Colon (tissue), 2 donors: ENCODE data around the gene ZMAT5.

ENCODE experiments used
- FAIRE-seq: peaks from 2 replicates; lab custom pipeline; 2012; peaks lifted over from hg19 to GRCh38; lab: Jason Lieb, UNC
- donor health status: control.
- donor health status: control.

The ZMAT5 gene

DNA sequence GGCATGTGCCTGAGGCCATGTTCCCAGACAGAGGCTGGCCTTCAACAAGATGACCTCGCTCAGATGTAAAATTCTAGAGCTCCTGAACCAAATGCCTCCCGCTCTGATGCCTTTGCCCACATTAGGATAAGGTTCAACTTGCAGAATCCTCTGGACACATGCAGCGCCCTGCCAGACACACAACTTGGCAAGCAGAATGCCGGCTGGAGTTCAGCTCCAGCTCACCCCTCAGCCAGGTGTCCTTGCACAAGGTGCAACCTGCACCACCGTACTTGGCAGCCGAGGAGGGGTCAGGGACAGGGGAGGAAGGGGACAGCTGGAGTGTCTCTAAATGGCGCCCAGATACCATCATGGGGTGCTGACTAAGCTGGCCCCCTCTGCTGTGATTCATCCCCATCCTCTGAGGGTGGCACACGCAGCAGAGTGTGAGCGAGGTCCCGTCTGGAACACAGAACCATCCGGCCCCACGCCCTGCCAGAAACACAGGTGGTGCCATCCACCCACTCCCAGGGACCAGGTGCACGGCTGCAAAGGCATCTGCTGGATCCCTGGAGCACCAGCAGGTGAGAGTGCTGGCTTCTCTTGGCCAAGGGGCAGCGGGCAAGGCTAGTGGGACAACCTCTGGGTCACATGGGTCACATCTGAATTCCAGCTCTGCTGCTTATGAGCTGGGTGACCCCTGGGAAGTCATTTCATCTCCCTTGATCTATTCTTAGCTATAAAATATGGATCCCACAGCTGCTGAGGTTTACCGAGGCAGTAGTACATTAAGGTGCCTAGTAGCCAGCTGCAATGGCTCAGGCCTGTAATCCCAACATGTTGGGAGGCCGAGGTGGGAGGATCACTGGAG is 12.8 kb downstream of the ZMAT5 start:
- FAIRE-seq: no peak

DNA sequence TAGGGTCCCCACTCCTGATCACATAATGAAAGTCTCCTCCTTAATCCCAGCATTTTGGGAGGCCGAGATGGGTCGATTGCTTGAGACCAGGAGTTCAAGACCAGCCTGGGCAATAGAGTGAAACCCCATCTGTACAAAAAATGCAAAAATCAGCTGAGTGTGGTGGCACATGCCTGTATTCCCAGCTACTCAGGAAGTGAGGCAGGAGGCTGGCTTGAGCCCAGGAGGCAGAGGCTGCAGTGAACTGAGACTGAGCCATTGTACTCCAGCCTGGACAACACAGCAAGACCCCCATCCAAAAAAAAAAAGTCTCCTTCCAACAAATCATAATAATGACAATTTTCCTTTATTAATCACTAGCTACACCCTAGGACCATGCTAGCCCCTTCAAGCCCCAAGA is 15.1 kb downstream of the ZMAT5 start:
- FAIRE-seq: no peak

DNA sequence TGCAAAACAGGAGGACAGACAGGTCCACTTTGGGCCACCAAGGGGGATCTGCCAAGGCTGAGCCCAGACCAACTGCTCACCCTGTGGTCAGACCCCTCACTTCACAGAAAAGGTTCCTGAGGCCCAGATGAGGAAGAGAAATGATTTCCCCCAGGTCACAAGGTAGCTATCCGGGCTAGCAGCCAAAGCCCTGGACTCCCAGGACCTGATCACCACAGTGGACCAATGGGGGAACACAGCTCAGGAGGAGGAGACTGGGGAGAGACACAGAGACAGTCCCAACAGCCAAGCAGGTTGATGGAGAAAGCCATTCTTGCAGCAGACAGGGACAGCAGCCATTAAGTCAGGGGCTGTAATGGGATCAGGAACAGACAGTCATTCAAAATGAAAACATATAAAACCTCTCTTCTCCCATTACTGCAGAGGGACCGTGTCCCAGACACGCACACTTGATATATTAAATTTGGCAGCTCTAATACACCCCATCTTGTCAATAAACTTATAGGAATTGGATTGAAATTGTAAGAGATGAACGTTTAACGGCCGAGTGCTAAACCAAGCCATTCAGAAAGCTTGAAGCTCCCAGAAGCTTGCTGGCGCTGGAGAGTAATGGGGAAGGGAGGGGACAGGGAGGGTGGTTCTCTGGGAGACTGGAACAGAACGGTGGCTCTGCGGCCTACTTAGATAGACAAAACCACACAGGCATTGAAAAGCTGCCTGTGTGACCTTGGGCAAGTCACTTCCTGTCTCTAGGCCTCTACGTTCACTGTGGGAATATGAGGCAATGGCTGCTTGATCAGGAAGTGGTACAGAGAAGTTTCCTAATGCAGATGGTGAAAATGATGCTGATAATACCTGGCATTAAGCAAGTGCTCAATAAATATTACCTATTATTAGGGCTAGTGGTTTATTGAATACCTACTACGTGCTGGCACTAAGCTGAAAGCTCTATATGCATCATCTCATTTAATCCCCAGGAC is 16.0 kb downstream of the ZMAT5 start:
- FAIRE-seq: no peak

DNA sequence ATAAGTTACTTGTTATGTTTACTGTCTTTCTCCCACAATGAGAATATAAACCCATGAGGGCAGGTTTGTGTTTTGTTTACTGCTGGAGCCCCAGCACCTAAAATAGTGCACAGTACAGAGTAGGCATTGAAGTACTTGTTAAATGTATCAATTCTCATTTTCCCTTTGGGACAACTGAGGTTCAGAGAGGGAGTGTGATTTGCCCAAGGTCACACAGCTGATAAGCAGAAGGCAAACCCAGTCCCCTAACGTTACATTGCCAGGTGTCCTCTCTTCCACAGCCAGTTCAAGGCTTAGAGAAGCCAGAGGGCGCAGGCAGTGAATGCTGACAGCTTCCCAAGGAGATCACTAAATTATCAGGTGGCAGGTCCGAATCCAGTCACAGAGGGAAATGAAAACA is 16.8 kb downstream of the ZMAT5 start:
- no peak for FAIRE-seq

DNA sequence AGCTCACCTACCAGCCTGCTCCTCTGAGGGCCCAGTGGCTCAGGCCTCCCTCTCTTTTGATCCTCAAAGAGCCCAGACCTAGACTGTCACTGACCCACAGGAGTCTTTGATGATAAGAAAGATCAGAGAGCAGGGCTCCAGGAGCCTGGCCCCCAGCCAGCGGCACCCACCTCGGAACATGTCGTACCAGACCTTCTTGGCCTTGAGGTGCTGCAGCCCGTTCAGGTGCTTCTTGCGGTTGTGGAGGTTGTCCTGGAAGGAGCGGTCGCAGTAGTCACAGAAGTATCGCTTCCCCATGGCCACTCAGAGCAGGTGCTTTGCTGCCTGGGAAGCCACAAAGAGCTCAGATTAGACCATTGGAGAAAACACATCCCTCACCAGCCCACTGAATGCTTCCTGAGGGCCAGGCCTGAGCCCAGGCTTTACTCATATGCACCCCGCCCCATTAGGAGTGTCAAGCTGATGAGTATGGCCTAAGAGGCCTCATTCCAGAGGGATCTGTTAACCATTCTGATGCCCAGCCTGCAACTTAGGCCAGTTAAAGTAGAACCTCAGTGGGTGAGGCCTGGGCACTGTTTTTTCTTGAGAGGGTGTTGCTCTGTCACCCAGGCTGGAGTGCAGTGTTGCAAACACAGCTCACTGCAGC is 18.4 kb downstream of the ZMAT5 start:
- no peak for FAIRE-seq

DNA sequence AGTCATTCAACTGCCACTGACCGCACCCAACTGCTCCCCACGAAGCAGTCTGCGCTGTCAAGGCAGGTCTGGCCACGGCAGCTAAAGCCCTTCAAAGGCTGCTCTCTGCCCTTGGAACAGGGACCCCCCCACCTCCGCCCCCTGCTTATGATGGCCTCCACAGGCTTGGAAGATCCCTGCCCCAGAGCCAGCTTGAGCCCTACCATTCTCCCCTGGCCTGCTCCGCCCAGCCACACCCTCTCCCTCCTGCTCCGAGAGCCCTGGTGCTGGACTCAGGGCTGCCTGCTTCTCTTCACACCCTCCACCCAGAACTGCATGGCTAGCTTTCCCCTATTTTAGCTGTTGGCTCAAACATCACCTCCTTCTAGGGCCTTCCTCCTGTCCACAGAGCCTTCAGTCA is 19.0 kb downstream of the ZMAT5 start:
- no peak for FAIRE-seq

DNA sequence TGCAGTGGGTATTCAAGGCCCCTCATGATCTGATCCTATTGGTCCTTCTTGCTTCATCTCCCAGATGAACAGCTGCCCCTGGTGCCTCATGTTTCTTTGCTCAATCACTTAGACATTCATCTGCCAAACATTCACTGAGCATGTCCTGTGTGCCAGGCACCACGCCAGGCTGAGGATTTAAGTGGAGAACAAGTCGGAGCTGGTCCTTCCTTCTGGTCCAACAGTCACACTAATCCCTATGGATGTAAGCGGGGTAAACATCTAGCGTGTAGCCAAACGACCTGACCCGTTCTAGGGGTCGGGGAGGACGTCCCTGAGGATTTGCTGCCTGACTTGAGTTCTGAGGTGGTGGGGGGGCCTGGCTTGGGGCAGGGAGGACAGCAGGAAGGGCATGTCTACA is 21.9 kb downstream of the ZMAT5 start:
- no peak for FAIRE-seq

DNA sequence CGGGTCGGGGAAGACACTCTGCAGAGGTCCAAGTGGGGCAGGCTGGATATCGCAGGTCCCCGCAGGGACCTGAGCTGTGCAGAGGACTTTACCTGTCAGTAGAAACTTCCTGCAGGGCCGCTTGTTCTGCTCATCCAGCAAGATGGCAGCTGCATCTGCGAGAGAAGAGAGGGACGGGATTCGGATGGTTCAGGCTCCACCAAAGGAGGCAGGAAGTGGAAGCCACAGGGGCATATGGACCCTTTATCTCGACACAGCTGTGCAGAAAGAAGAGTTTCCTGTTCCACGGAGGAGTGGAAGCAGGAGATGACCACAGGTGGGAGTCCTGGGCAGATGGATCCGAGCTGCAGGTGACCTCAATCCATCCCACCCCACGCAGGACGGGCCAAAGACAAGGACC is 24.5 kb downstream of the ZMAT5 start:
- FAIRE-seq: no peak

DNA sequence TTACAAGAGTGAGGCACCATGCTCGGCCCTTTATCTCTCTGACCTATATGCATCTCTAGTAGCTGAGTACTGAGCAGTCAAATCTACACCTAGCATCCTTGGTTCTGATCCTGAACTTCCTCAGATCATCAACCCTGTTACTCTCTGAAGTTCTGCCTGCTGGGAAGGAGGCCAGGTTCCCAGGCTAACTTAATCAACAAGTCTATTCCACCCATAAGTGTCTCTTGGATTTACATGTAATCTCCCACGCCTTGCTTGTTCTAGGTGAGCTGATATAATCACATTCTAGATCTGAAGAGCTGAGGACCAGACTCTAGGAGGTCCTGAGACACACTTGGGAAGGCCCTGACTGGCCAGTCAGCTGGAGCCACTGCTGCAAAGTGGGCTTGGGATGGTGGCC is 24.9 kb downstream of the ZMAT5 start:
- FAIRE-seq: no peak

DNA sequence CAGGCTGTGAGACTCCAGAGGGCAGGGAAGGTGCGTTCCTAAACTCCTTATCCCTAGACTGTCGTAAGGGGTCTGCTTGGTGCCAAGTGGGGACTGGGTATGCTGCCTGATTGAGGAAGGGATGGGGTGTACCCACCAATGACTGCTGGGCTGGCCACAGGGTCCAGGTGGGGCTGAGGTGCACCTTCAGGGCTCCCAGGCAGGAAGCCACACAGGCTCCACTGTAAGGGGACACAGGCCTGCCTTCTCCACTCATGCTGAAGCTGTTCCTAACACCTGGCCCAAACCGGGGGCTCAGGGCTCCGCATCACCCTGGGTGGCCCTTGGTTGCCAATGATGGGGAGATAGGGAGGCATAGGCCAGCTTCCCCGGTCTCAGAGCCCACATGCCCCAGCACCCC is 26.6 kb downstream of the ZMAT5 start:
- no peak for FAIRE-seq

DNA sequence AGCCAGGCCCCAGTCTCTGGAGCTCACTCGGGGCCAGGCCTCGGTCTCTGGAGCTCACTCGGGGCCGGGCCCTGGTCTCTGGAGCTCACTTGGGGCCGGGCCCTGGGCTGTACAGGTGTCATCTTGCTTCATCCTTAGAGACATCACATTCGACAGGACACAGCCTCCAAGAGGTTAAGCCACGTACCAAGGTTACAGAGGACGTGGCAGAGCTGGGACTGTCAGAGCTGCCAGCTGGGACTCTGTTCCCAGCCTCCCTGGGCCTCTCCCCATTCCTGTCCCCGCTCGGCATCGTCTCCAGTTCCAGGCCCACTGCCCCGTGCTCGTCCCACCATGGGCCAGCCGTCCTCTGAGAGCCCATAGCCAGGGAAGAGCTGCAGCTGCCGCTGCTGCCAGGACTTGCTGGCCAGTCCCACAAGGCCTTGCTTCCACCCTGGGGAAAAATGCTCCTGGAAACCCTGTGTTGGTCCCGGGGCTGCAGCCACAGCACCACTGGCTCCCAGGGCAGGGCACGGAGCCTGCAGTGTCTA is 27.4 kb downstream of the ZMAT5 start:
- FAIRE-seq: no peak

DNA sequence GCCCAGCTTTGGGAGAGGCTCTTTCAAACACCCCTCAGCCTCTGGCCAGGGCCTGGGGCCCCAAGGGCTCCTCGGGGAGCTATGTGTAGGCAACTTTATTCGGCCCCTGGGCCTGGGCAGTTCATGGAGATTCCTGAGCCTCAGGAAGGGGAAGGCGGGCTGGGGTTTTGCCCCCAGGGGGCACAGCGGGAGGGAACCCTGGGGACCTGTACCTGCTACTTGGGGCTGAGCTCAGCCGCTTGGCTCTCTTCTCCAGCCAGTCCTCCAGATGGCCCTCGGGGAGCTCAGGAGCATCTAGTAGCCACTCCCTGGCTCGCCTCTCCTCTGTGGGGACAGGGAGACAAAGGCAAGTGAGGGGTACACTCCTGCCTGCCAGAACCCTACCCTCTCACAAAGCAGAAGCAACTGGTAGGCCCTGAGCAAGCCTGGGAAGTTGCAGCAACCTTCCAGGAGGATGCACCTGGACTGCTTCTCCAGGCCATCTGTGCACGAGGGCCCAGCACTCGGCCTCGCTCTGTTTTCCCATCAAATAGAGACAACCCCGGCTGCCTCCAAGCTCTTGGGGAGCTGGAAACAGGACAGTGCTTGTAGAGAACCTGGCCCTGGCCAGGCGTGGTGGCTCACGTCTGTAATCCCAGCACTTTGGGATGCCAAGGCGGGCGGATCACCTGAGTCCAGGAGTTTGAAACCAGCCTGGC is 28.5 kb downstream of the ZMAT5 start:
- FAIRE-seq: no peak

DNA sequence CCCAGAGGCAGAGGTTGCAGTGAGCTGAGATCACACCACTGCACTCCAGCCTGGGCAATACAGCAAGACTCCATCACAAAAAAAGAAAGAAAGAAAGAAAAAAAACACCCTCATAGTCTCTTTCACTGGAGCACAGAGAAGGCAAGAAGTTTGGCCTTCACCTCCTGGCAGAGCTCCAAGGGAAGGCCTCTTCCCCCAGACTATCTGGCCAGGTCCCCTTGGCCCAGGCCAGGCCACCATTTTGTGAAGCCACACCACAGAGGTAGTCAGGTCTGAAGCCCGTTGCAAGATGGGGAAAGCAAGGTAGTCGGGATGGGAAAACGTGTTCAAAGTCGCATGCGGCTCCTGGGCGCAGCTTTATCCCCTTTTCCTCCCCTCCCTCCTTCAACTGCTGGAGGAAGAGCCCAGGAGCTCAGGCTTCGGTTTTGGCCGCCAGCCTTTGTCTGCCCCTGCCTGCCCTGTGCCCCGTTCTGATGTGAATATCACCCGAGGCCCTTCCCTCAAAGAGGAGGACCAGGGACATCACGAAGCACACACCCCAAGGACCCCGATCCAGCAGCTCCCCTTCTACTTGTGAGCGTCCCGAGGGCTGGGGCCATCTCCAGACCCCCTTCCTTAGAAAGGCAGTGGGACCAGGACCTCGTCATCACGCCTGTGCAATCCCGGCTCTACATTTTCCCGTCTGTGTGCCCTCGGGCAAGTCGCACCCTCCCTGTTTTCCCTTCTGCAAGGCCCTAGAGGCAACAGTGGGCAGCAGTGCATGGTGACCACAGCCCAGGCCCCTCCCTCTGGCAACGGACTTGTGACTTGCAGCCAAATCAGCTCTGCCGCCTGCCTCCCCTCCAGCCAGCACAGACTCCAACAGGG is 29.3 kb downstream of the ZMAT5 start:
- no peak for FAIRE-seq

DNA sequence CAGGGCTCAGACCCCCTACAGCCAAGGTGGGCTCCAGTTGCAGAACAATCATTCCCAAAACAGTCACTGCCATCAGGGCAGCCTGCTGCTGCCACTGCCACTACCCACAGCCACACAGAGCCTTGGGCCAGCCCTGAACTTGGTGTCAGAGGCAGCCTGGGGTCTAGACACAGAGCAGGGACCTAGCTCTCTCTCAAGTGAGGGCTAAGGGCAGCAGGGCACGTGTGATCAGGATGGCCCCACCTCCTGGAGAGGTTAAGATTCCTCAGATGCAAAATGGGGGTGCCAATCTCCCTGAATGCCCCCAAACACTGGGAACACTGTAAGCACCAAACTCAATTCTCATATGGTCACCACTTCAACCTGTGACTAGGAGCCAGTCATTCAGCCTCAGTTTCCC is 31.4 kb downstream of the ZMAT5 start:
- no peak for FAIRE-seq

DNA sequence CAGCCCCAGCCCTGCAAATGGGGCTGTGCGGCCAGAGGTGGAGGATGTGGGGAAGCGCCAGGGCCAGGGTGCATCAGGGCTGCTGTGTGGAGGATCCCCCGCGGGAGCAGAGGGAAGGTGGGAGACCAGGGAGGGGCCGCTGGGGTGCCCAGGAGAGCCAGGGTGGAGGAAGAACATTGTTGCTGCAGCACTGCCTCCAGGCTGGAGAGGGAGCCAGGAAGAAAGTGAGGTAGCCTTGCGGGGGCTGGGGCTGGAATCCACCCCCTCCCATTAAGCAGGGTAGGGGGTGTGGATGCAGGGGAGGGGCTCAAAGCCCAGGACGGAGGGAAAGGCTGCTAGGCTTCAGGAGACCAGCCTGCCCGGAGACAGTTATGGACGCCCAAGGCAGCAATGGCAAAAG is 32.0 kb downstream of the ZMAT5 start:
- FAIRE-seq: no peak

DNA sequence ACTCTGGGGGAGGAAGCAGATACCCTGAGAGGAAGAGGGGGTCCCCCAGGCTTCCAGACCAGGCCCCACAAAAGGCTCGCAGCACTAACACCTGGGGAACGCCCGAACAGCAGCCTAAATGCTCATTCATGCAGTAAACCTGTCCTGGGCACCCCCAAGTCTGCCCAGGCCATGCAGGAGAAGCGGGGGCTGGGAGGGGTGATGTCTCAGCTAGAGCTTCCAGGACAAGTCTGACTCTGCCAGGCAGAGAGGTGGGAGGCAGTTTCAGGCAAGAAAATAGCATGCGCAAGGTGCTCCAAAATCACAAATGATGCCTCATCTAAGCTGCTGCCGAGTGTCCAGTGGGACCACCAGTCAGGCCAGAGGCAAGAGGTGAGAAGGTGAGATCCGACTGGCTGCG is 32.4 kb downstream of the ZMAT5 start:
- FAIRE-seq: no peak

DNA sequence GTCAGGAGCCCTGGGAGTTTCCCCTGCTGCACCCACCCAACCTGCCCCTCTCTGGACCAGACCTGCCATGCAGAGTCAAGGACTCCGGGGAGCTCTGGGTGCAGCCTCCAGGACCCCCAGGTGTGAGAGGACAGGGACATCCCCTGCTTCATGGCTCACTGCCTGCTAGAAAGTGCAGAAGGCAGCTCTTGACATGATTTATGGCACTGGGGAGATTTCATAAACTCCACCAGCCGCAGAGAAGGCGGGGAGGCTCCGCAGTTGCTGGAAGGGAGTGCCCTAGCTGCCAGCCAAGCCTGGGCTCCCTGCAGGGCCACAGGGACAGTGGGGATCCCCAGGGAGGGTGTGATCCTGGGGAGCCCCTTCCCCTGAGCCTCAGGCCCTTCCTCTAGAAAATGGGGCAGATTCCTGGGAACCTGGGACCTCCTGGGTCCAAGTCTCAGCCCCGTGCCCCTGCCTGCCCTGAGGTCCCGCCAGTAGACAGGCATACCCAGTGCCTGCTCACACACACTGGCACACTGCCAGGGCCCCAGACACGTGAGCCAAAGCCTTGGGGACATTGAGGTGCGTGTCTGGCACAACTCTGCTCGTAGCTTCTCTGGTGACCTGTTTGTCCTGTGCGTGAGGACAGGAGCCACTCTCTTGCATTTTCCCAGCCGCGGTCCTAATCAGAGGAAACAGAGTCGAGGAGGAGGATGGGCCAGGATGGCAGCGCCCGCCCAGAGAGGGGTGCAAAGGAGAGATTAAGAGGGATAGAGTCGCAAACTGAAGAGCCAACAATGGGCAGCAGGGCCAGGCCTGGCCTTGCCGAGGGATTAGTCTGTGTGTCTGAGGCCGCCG is 33.2 kb downstream of the ZMAT5 start:
- no peak for FAIRE-seq

DNA sequence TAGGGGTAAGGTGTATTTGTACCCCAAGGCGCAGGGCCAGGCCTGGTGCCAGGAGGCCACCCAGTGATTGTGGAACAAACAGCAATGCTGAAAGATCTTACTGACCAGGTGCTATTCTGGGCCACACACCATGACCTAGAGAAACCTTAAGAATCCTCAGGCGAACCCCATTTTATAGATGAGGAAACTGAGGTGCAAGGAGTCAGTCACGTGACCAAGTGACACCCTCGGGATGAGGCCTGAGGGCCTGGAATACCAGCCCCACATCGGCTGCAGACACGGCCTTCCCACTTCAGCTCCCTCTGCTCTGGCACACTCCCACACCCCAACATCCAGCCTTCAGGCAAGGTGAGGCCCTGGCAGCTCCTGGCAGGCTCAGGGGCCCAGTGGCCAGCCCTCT is 33.9 kb downstream of the ZMAT5 start:
- FAIRE-seq: no peak

DNA sequence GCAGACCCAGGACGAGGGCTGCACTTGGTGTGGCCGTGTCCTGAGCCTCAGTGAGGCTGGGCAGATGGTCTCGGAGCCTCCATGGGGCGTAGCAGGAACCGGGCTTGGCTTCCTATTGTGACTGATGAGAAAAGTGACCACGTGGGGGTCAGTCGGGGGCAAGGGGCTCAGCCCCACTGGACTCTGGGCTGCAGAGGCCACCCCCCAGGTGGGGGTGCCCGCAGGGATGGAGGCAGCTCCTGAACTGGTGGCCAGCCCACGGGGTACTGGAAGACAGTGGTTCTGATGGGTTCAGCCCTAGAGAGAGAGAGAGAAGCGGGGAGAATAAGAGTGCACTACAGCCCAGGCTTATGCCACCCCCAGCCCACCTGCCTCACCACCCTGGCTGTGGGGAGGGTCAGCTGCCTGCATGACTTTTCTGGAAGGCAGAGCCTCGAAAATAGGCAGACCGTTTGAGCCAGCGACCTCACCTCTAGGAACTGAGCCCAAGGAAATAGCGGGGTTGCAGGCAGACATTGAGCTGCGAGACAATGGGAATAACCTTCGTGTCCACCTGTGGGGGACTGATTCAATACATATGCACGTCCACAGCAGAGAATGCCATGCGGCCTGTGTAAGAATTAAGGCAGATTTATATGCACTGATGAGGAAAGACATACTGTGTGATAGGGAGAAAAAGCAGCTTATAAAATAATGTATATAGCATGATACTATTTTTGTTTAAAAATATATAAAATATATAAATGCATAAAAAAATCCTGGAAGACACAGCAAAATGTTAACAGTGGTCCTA is 35.6 kb downstream of the ZMAT5 start:
- FAIRE-seq: no peak
